A549 (cell line): ENCODE measurements around the gene C19orf33.

Experiments
- CHD2 ChIP-seq: fragments of 150-350 bp; IDR thresholded peaks from 2 replicates; pipeline ENCODE4 v1.6.1; 2014; ENCODE audit warnings: low read length; ENCODE audit not compliant: partially characterized antibody
- EP300 ChIP-seq, 2 experiments: fragments of >200 bp; sonication (Bioruptor Twin); formaldehyde crosslinking; IDR thresholded peaks; 2 replicates in 1 of 2; 3 replicates in 1 of 2; pipeline ENCODE4 v1.6.1; 2016 to 2017
- ESRRA ChIP-seq: fragments of 150-350 bp; IDR thresholded peaks from 2 replicates; pipeline ENCODE4 v1.6.1; 2014; ENCODE audit warnings: mild to moderate bottlenecking, low read length, borderline replicate concordance
- MYC ChIP-seq: IDR thresholded peaks from 2 replicates; pipeline ENCODE4 v1.6.1; 2012; ENCODE audit warnings: mild to moderate bottlenecking, inconsistent platforms, low read length, improper control_type of control experiment, borderline replicate concordance
- NPAS2 ChIP-seq: fragments of 250-450 bp; sonication (Bioruptor Pico); IDR thresholded peaks from 2 replicates; pipeline ENCODE4 v1.8.0; 2022; ENCODE audit warnings: mild to moderate bottlenecking, moderate library complexity, borderline replicate concordance
- PHF8 ChIP-seq: fragments of 200-600 bp; sonication (generic); IDR thresholded peaks from 2 replicates; pipeline ENCODE4 v1.6.1; 2016; ENCODE audit warnings: low read depth, mild to moderate bottlenecking, antibody characterized with exemption, moderate library complexity, borderline replicate concordance
- POLR2A ChIP-seq: IDR thresholded peaks from 2 replicates; pipeline ENCODE4 v1.6.1; 2012; ENCODE audit warnings: mild to moderate bottlenecking, low read length
- POLR2AphosphoS2 ChIP-seq: conservative IDR thresholded peaks from 2 replicates; pipeline ENCODE4 v1.6.1; 2012; ENCODE audit warnings: low read length, improper control_type of control experiment, inconsistent platforms
- RNF2 ChIP-seq: fragments of 200-600 bp; sonication (generic); IDR thresholded peaks from 2 replicates; pipeline ENCODE4 v1.6.1; 2016; ENCODE audit warnings: low read depth, mild to moderate bottlenecking, antibody characterized with exemption, moderate library complexity, borderline replicate concordance
- SMC3 ChIP-seq: fragments of >200 bp; sonication (Bioruptor Twin); formaldehyde crosslinking; IDR thresholded peaks from 3 replicates; pipeline ENCODE4 v1.6.1; 2018; ENCODE audit warnings: inconsistent platforms
- TF ChIP-seq, protein P1 (sequence below): fragments of >200 bp; sonication (Bioruptor Twin); formaldehyde crosslinking; IDR thresholded peaks from 3 replicates; pipeline ENCODE4 v1.5.1; 2016

DNA sequence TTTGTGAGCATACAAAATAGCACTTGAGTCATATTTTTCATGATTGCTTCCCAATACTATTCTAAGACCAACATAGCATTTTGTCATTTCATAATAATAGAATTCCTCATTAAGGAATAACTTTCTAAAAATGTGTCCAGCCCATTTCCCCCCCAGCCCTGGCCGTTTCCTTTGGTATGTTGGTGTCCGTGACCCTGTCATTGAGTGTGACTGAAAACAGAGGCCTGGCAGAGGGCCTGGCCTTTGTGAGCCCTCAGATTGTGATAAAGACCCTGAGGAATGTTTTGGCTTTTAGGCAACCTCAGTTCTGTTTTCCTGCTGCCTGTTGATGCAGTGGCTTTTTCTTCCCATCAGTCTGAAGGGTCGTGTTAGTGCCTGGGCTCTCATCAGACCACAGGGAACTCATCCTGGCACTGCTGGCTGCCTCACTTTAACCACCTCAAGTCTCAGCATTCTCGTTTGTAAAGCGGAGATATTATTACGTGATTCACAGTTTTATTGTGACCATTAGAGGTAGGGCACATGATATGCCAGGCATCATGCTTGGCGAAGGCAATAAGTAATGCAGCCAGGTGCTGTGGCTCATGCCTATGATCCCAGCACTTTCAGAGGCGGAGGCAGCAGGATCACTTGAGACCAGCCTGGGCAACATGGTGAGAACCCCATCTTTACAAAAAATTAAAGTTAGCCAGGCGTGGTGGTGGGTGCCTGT lies 25.9 kb upstream of the C19orf33 start:
- TF ChIP-seq SMC3 (no peak), EP300 (IDR thresholded peaks at IDR 0.05) (no peak), ESRRA (no peak), POLR2A (no peak), MYC (no peak), RNF2 (no peak), NPAS2 (CRISPR knock-in tag) (no peak), CHD2 (no peak), PHF8 (no peak), POLR2AphosphoS2 (no peak)
- TF ChIP-seq, protein P1, sequence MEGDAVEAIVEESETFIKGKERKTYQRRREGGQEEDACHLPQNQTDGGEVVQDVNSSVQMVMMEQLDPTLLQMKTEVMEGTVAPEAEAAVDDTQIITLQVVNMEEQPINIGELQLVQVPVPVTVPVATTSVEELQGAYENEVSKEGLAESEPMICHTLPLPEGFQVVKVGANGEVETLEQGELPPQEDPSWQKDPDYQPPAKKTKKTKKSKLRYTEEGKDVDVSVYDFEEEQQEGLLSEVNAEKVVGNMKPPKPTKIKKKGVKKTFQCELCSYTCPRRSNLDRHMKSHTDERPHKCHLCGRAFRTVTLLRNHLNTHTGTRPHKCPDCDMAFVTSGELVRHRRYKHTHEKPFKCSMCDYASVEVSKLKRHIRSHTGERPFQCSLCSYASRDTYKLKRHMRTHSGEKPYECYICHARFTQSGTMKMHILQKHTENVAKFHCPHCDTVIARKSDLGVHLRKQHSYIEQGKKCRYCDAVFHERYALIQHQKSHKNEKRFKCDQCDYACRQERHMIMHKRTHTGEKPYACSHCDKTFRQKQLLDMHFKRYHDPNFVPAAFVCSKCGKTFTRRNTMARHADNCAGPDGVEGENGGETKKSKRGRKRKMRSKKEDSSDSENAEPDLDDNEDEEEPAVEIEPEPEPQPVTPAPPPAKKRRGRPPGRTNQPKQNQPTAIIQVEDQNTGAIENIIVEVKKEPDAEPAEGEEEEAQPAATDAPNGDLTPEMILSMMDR, result no peak
